GM19324 (cell line): ENCODE results near the gene CCDC43.
"Not testable (repeated sequence)": the region's sequence is repeated elsewhere in the genome, so short reads cannot be mapped to it uniquely, and the experiment has no call there.

Source experiments
- ATAC-seq: cut with Tn5 transposase; IDR thresholded peaks from one replicate; pipeline ENCODE4 v1.9.1; 2021; ENCODE audit warnings: mild to moderate bottlenecking, moderate library complexity; ENCODE audit not compliant: unreplicated experiment, low FRiP score

CCDC43 gene

DNA sequence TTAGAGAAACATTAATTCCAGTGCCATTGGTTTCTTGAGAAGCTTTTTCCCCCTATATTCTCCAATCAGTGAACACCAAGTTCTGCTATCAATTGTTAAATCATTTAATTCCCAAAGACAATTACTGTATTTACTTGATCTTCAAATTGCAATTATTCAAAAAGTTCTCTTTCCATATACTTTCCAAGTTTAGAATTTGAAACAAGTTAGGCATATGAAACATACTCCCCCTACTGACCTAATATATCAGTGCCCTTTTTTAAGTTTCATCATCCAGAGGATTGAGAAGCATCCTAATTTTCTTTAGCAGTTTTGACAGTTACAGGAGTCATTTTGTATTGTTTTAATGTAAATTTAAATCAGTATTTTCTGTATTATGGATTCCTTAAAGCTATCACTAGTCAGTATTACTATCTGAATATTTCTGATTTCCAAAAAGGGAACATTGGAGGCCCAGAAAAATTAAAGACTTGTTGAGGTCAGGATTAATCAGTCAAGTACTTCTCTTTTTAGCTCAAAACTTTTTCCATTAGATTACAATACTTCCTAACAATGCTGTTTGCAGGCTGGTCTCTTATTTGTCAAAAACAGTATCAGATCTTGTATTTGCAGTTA, 17.0 kb downstream of the CCDC43 start:
- no peak for ATAC-seq

DNA sequence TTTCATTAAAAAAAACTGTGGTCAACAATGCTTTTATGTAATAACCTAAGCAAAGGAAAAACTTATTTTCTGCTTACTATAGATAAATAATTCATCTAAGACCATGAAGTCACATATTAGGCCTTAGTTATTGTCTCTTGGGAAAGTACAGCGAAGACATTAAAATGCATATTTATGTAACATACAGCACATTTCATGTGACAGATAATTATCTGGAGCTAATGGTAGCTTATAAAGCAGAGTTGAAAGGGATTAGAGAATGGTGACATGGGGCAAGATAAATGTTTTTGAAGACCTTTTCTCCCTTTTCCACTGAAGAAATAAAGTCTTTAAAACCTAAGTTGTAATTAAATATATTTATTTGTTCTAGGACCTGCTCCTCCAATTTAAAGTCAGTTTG, 23.6 kb downstream of the CCDC43 start:
- ATAC-seq: no peak

DNA sequence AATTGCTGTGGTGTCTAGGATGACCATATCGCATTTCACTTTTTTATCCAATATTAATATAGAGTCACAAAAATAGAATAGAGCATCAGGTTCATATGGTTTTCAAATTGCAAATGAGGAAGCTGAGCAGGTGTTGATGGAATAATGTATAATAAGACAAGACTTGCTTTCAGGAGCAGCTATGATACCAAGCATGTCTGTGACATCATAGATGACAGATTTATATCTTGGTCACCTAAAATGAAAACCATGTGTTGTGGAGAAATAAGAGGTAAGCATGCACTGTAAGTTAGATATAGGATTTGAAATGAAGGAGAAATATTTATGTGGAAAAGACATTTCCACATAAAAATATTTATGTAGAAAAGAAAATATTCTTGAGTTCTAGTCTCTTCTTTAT, 24.7 kb downstream of the CCDC43 start:
- no peak for ATAC-seq

DNA sequence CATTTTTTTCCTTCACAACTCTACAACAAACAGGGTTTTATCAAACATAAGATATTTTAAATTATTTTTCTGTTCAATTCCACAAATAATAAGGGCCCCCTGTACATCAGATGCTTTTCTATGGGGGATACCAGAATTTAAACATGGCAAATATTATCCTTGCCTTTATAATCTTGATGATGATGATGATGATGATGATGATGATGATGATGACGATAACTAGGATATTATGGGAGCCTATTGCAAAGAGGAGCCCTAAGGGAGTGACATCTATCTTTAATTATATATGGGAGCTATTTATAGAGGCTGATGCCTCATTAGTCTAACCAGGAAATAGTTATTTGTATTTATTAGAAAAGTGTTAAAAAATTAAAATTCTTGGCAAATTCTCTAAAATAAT, 26.5 kb downstream of the CCDC43 start:
- ATAC-seq: no peak

DNA sequence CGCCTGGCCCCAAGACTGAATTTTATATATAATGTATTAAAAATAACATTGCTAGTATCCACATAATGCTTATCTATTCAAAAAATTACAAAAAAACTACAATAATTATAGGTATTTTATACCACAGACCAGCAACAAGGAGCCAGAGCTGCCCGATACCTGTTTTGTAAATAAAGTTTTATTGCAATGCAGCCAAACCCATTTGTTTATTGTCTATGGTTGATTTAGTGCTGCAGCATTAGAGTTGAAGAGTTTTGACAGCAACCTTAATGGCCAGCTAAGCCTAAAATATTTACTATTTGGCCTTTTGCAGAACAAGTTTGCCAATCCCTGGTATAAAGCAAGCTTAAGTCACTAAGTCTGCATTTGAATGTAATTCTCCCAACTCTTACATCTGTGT, 27.7 kb downstream of the CCDC43 start:
- ATAC-seq: no peak

DNA sequence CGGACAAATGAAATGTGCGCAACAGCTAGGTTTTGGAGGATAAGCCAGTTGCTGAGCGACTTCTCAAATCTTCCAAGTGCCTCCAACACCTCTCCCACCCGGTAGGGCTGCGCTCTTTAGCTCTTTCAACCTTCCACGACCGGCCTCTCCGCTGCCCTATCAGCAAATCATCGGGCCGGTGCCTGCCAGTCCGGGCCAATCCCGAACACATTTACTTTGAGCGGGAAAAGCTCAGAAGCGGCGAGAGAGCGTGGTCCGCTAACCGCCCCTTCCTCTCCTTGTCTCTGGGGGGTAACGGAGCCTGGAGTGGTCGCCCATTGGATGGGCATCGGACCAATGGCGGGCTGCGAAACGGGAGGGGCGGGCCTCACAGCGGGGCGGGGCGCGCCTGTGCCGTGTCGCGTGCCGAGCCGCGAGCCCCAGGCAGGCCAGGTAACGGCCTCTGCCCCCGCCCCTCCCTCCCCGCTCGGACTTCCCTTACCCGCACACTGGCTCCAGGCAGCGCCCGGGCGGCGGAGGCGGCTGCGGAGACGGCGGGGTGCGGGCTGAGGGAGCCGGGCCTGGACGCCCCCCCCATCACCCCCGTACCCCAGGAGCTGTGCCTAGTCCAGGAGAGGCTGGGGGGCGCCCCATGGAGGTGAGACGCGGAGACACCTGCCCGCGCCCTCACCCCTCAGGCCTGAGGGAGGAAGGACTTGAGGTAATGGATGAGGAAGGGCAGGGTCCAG, 33.4 kb downstream of the CCDC43 start, which contains the start of gene MEIOC:
Gene MEIOC (plus strand): TSS at position 486 of the 728 bp plus-strand sequence. CDS start 146 bp downstream, at position 632.
- ATAC-seq: no peak

DNA sequence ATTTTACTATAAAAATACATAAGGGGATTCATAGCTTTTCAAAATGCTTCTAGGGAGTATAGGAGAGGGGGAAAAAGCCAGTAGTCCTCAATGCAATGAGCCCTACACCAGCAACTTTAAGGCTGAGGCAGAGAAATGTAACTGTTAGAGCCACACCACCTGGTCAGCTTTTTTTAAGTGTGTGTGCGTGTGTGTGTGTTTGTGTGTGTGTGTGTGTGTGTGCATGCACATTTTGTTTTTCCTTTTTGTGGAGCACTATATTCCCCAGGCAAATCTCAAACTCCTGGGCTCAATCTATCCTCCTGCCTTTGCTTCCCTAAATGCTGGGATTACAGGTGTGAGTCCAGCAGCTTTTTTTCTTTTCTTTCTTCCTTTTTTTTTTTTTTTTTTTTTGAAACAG, 35.6 kb downstream of the CCDC43 start:
- ATAC-seq: no peak

DNA sequence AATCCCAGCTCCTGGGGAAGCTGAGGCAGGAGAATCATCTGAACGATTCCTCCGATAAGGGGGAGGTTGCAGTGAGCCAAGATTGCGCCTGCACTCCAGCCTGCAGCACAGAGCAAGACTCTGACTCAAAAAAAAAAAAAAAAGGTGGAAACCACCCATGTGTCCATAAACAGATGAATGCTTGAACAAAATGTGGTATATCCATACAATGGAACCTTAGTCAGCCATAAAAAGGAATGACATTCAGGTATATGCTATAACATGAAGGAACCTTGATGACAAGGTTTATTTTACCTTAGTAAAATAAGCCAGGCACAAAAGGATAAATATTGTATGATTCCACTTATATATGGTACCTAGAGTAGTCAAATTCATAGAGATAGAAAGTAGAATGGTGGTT, 36.2 kb downstream of the CCDC43 start:
- ATAC-seq: no peak

DNA sequence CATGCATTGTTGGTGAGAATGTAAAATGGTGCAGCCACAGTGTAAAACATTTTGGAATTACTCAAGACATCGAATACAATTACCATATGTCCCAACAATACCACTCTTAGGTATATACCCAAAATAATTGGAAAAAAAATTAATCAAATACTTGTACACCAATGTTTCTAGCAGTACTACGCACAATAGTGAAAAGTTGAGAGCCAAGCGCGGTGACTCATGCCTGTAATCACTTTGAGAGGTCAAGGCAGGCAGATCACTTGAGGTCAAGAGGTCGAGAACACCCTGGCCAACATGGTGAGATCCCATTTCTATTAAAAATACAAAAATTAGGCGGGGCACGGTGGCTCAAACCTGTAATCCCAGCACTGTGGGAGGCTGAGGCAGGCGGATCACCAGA, 36.8 kb downstream of the CCDC43 start:
- no peak for ATAC-seq

DNA sequence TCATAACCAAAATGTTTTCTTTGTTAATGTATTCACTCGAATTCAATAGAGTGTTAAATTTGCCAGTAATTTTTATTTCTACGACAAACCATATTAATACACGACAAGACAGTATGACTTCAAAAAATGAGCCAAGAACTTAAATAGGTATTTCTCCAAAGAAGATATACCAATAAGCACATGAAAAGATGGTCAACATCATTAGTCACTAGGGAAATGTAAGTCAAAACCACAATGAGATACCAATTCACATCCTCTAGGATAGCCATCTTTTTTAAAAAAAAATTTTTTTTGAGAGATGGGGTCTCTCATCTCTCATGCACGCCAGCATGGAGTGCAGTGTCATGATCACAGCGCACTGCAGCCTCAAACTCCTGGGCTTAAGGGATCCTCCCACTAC, 38.3 kb downstream of the CCDC43 start:
- ATAC-seq: no peak

DNA sequence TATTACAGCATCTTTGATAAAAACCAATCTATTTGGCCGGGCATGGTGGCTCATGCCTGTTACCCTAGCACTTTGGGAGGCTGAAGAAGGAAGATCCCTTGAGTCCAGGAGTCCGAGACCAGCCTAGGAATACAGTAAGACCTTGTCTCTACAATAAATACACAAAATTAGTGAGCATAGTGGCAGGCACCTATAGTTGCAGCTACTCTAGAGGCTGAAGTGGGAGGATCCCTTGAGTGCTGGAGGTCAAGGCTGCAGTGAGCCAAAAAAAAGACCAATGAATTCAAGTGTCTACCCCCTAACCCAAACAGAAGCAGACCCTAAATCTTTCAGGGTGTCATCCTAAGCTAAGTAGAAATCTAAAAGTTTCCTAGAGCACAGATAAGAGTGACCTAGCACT, 40.6 kb downstream of the CCDC43 start:
- no peak for ATAC-seq

DNA sequence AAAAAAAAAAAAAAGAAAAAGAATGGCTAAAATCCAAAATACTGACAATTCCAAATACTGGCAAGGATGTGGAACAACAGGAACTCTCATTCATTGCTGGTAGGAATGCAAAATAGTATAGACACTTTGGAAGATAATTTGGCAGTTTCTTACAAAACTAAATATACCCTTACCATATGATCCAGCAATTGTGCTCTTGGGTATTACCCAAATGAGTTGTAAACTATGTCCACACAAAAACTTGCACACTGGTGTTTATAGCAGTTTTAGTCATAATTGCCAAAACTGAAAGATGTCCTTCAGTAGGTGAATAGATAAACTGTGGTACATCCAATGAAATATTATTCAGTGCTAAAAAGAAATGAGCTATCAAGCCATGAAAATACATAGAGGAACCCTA, 41.8 kb downstream of the CCDC43 start:
- no peak for ATAC-seq

DNA sequence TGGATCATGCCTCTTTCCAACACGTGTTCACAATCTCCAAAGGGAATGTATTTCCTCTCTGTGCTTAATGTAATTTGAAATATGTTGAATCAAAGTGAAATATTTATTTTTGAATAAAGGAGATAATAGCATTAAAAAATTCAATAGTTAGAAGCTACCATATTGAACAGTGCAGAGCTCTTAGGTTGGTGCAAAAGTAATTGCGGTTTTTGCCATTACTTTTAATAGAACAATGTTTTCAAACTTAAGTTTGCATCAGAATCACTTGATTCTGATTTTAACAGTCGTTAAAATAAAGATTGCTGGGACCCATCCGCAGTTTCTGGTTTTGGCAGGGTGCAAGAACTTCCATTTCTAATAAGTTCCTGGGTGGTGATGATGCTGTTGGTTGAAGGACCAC, 43.3 kb downstream of the CCDC43 start:
- ATAC-seq: no peak

DNA sequence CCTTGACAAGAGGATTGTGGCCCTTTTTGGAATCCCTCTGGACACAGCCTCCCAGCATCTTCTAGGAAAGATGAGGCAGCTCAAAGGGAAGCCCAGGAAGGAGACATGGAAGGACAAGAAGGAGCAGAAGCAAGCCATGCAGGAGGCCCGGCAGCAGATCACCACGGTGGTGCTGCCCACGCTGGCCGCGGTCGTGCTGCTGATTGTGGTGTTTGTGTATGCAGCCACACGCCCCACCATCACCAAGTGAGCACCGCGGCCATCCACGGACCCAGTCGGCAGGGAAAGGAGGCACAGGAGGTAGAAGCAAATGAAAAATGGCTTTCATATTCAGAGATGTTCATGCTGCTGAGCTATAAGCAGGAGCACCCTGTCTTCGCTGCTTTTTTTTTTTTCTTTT, 44.2 kb downstream of the CCDC43 start:
- ATAC-seq: no peak

DNA sequence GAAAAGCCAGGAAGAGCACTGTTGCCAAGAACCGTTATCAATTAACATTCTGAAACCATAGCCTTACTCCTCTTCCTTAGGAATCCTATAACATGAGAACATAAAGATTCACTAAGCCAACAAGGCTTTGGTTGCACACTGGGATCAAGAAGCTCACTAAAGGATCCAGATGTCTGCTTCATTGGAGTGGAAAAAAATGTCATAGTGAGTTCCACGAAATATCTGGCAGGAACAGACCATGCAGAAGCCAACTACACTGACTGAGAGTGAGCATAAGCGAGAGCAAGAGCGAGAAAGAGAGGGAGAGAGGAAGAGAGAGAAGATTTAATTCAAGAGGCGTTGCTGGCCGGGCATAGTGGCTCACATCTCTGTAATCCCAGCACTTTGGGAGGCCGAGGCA, 46.7 kb downstream of the CCDC43 start:
- ATAC-seq: no peak

DNA sequence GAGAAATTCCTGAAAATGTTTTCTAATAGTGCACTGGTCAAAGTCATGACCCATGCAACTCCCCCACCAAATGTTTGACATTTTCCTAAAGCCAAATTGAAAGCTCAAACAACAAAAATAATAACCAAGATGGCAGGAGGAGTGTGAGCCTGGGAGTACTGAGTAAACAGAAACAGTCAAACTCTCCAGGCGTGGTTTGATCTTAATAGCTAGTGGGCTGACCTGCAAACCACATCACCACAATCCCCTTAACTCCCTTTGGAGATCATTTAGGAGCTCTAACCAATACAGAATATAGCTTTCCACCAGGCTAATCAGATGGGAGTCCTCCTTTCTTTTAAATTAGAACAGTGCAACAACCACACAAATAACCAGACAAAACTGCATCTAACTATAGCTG, 52.5 kb downstream of the CCDC43 start:
- ATAC-seq: no peak

DNA sequence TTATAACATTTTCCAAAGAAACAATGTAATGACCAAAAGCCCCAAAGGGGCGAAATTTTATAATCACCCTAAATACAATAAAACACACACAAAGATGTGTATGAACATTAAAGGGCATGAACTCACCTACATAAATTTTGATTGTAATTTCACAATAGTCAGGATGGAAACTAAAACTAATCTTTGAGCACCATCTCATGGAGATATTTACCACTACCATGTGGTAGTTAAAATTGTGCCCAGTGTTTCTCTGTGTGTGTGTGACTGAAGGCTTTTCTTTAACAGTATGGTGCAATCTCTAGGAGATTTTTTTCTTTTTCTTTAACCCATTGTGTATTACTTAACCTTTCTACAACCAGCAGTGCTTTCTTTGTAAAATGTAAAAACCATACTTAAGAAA, 53.0 kb downstream of the CCDC43 start:
- no peak for ATAC-seq

DNA sequence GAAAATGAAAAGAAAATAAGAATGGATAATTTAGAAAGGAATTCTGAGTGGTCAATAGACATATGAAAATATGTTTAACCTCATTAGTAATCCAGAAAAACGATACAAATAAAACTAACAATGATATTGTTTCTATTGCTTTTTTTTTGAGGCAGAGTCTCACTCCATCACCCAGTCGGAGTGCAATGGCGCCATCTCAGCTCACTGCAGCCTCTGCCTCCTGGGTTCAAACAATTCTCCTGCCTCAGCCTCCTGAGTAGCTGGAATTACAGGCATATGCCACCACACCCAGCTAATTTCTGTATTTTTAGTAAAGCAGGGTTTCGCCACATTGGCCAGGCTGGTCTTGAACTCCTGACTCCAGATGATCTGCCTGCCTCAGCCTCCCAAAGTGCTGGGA, 55.2 kb downstream of the CCDC43 start:
- ATAC-seq: not testable (repeated sequence)

DNA sequence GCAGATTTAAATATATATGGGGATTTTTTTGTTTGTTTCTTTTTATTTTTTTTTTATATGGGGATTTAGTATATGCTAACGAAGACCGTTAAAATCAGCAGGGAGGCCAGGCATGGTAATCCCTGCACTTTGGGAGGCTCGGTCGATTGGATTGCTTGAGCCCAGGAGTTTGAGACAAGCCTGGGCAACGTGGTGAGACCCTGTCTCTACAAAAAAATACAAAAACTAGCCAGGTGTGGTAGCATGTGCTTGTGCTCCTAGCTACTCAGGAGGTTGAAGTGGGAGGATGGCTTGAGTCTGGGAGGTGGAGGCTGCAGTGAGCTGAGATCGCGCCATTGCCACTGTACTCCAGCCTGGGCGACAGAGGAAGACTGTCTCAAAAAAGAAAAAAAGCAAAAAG, 55.6 kb downstream of the CCDC43 start:
- ATAC-seq: no peak

DNA sequence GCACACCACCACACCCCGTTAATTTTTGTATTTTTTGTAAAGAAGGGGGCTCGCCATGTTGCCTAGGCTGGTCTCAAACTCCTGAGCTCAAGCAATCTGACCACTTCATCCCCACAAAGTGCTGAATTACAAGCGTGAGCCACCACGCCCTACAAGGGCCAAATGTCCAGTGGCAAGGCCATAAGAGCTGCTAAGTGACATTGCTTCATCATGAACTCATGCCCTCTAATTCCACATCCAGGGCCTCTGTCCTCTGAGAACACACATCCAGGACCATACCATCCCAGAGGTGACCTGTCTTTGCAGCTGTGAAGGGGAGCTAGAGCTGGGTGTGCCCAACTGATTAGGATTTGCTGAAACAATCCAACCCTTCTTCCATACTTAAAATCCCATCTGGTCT, 58.9 kb downstream of the CCDC43 start:
- no peak for ATAC-seq

DNA sequence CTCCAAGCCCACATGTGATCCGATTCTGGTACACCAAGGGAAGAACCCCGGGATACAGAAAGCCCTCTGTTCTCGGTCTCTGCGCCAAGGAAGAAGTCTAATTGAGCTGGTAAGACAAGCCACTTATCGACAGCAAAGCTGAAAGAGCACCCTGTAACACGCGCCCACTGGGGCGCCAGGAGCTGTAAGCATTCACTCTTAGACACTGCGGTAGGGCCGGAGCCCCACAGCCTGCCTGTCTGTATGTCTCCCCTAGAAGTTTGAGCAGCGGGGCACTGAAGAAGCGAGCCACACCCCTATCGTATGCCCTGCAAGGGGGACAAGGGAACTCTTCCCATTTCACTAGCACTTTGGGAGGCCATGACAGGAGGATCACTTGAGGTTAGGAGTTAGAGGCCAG, 60.3 kb downstream of the CCDC43 start:
- ATAC-seq: no peak
